ENCODE results near the gene UGT1A6. TPM values are rescaled to one million over a fixed set of nuclear protein-coding genes. Genes with fewer than 3 reads are reported as not detected.
"Not testable (repeated sequence)": the region's sequence is repeated elsewhere in the genome, so short reads cannot be mapped to it uniquely, and the experiment has no call there.

The UGT1A6 gene
- polyA plus RNA-seq (ENCODE audit: insufficient read length), result not detected

DNA sequence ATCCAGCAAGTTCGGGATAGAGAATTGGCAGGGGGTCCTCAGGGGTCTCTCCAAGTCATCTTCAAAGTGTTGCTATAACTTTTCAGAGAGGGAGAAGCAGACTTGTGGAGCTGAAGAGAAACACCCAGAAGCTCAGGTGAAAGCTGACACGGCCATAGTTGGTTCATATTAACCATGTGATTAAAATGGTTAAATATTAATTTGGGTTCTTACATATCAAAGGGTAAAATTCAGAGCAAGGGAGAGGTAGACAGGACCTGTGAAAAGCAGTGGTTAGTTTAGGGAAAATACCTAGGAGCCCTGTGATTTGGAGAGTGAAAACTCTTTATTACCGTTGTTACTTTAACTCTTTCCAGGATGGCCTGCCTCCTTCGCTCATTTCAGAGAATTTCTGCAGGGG, at the start of gene UGT1A6:
Gene UGT1A6 (plus strand): TSS at position 243 of the 400 bp plus-strand sequence. CDS start 115 bp downstream, at position 358.
- DNase-seq (ENCODE audit: low read depth), result no peak

DNA sequence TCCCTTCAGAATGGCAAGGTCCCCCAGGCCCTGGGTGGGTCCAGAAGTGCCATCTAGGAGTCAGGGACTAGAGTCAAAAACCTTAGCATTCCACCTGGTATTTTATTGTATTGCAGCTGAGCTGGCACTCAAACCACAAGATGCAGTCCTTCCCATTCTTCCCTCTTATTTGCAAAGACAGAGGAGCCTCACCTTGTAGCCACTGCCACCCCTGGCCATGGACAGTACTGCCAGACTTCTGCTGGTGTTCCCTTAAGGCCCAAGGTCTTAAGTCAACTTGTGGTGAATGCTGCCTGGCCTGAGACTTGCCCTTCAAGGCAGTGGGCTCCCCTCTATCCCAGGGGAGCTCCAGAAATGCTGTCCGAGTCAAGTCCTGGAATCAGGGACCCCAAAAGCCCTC, 49.6 kb upstream of the UGT1A6 start:
- DNase-seq (ENCODE audit: low read depth), result no peak

DNA sequence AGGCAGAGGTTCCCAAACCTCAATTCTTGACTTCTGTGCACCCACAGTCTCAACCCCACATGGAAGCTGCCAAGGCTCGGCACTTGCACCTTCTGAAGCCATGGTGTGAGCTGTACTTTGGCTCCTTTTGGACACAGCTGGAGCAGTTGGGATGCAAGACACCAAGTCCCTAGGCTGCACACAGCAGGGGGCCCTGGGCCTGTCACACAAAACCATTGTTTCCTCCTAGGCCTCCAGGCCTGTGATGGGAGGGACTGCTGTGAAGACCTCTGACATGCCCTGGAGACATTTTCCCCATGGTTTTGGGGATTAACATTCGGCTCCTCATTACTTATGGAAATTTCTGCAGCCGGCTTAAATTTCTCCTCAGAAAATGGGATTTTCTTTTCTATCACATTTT, 46.7 kb upstream of the UGT1A6 start:
- DNase-seq (ENCODE audit: low read depth), result not testable (repeated sequence)

DNA sequence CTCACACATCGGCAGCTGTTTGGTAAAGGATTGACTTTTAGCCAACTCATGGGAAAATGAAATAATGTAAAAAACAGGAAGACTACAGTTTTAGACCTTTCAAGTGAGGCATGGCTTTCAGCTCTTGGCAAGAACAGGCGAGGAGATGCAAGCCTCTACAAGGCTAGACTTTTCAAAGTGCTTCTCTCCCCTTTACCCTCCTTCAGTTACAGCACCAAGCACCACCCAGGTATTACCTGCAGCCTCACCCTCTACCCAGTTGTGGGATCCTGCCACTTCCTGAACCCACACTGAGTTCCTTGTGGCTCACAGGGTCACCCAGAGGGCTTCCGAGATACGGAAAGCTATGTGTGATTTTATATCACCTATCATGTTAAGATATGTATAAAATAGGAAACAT, 41.7 kb upstream of the UGT1A6 start:
- DNase-seq (ENCODE audit: low read depth), result no peak

DNA sequence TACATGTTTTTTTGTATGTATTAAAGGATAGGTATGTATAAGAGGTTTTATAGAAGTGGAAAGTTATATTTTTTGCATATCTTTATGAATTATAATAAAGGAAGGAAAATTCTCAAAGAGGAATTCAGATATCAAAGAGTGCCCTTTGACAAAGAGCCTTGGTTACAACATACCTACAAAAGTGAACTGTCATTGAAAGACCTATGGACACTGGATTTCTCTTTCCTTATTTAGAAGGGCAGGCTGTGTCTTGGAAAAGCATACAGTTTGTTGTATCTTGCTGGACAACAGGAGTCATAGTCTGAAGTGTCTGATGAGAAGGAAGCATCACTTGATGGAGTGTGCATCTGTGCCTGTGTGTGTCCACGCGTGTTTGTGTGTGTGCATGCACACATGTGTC, 41.3 kb upstream of the UGT1A6 start:
- no peak for DNase-seq (ENCODE audit: low read depth)

DNA sequence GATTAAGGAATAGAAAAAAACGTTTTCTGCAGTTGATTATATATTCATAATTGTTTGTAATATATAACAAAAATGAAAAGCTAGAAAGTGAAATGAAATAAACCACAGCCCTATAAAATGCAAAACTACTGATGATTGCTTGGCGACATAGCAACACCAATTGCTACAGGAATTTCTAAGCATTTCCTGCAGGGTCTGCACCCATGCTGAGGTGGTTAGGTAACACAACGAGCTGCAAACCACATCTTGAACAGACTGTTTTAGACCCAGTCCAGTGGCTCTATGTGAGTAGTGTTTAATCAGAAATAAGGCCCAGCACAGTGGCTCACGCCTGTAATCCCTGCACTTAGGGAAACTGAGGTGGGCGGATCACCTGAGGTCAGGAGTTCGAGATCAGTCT, 38.2 kb upstream of the UGT1A6 start:
- DNase-seq (ENCODE audit: low read depth), result no peak

DNA sequence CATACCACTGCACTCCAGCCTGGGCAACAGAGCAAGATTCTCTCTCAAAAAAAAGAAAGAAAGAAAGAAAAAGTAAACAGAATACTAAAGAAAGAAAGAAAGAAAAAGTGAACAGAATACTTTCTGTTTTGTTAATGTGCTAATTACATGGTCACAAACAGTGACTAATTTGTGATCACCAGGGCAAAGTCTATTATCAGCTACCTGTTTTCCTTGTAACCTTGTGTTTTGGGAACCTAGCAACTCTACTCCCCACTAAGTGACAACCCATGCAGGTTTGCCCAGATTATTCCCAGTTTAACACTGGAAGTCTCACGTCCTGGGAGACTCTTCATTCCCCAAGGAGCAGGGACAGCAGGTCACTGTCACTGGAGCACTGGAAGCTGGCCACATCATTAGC, 37.6 kb upstream of the UGT1A6 start:
- no peak for DNase-seq (ENCODE audit: low read depth)

DNA sequence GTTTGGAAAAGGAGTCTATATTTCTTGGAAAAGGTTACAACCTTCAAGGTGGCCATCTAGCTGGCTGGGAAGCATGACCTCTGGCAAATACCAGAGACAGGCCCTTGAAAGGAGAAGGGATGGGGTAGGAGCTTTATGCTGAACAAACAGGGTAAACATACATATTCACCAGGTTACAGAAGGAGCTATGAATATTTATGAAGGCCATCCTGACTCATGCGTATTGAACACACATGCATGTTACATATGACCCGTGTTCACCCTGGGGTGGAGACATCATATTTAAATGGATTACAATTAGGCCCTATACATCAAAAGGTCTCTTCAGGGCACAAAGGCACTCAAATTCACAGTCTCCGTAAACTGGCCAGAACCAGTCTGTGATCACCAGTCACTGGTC, 36.7 kb upstream of the UGT1A6 start:
- DNase-seq (ENCODE audit: low read depth), result not testable (repeated sequence)

DNA sequence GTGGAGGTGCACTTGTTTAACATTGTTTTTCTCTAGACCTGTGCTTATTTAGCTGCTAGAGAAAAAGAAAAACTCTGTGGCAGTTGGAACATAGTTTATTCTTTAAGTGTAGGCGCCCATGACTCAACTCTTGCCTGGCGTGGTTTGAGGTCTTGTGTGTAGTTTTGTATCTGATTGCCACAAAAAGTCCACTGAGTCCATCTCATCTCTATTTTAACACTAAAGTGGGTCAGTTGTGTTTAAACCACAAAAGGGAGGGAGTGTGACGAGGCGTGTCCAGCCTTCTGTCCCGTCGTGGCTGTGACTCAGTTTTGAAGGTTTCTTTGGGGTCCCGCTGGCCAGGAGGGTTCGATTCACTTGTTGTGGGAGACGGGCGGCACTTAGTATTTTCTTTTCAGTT, 36.2 kb upstream of the UGT1A6 start:
- DNase-seq (ENCODE audit: low read depth), result no peak

DNA sequence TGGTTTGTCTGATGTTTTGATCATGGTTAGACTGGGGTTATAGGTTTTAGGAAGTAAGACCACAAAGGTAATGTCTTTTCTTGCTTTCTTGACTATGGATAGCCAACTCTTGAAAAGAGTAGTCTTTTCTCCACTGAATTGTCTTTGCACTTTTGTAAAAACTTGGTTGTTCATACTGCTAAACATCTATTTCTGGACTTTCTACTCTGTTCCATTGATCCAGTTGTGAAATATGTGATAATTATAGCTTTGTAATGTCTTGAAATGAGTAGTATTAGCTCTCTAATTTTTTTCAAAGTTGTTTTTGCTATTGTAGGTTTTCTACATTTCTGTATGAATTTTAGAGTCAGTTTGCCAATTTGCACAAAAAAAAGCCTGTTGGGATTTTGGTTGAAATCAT, 34.1 kb upstream of the UGT1A6 start:
- DNase-seq (ENCODE audit: low read depth), result no peak

DNA sequence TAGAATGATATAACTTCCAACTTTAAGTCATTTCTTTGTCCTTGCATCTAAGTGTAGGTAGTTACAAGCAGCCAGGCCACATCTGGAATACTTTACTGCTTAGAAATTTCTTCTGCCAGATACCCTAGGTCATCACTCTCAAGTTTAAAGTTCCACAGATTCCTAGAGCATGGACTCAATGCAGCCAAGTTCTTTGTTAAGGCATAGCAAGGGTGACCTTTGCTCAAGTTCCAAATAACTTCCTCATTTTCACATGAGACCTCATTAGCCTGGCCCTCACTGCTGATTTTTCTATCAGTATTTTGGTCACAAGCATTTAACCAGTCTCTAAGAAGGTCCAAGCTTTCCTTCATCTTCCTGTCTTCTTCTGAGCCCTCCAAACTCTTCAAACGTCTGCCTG, 28.8 kb upstream of the UGT1A6 start:
- no peak for DNase-seq (ENCODE audit: low read depth)

DNA sequence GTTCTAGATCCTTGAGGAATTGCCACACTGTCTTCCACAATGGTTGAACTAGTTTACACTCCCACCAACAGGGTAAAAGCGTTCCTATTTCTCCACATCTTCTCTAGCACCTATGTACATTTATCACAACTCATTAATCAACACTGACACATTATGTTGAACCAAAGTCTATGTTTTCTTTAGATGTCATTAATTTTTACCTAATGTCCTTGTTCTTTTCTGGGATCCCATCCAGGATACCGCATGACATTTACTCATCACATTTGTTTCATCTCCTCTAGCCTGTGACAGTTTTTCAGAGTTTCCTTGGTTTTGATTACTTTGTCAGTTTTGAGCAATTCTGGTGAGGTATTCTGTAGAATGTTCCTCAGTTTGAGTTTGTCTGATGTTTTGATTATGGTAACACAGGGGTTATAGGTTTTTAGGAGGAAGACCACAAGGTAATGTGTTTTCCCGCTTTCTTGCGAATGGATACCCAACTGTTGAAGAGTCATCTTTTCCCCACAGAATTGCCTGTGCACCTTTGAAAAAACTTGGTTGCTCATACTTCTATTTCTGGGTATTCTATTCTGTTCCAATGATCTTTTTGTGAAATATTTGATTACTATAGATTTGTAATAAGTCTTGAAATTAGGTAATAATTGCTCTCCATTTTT, 24.0 kb upstream of the UGT1A6 start:
- DNase-seq (ENCODE audit: low read depth), result no peak

DNA sequence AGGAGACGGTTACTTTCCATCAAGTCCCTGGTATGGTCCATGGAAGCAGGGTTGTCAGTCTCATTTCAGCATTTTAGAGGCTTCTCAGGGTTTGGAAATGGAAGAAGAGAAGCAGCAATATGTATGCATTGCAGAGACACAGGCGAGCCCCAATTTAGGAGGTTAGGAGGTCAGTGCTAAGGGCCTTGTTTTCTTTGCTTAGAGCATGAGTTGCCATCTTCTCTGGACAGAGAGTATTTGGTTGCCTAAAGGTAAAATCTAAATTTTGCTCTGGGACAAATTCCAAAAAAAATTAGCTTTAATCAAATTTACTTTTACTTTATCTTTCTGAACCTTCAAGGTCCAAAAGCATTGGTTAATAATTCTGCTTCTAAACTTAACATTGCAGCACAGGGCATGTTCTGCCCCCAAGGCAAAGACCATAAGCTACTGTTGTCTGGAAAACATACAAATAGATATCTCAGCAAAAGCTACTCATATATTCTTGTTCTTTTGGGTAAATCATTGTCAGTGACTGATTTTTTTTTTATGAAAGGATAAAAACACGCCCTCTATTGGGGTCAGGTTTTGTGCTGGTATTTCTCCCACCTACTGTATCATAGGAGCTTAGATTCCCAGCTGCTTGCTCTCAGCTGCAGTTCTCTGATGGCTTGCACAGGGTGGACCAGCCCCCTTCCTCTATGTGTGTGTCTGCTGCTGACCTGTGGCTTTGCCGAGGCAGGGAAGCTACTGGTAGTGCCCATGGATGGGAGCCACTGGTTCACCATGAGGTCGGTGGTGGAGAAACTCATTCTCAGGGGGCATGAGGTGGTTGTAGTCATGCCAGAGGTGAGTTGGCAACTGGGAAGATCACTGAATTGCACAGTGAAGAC, 21.2 kb upstream of the UGT1A6 start, which contains the start of gene UGT1A9:
Gene UGT1A9 (plus strand): TSS at position 609 of the 872 bp plus-strand sequence. CDS start 37 bp downstream, at position 646.
- DNase-seq (ENCODE audit: low read depth), result no peak

DNA sequence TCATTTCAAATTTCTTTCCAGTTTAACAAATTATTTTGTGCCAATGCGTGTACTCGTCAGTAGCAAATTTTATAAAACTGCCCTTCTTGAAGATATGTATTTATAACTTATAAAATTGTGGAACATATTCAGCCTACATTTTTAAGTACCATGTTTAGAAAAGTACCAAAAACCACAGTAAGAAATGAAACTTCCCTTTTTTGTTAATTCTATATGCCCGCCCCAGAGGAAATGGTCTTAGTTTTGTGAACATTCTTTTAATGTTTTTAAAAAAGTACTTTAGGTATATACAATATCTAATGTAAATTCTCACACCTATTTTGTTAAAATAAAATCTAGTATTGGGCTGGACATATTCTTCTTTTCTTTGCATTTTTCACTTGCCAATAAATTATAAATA, 19.8 kb upstream of the UGT1A6 start:
- DNase-seq (ENCODE audit: low read depth), result no peak

DNA sequence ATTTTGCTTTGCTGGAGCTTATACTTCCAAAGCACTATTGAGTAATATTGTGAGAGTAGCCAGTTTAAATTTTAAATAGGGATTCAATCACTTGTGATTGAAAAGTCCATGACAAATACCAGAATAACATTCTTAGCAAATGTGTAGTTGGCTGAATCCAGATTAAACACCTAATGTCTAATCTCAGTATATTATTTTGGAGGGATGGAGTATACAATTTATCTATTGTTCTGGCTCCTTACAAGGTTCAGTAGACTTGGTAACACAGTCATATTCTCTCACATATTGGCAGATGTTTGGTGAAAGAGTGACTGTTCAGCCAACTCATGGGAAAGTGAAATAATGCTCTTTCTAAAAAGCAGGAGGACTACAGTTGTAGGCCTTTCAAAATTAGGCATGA, 18.8 kb upstream of the UGT1A6 start:
- no peak for DNase-seq (ENCODE audit: low read depth)

DNA sequence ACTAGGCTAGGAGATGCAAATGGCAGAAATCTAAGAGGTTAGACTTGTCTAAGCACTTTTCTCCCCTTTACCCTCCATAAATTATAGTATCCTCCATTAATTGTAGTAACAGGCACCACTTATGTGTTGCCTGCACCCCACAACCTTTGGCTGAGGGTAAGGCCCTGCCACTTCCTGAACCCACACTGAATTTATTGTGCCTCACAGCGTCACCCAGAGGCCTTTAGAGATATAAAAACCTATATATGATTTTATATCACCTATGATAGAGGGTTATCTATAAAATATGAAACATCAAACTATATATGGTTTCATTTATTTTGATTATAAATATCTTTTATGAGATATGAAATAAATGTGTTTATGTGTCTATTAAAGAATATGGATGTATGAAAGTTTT, 18.4 kb upstream of the UGT1A6 start:
- DNase-seq (ENCODE audit: low read depth), result no peak

DNA sequence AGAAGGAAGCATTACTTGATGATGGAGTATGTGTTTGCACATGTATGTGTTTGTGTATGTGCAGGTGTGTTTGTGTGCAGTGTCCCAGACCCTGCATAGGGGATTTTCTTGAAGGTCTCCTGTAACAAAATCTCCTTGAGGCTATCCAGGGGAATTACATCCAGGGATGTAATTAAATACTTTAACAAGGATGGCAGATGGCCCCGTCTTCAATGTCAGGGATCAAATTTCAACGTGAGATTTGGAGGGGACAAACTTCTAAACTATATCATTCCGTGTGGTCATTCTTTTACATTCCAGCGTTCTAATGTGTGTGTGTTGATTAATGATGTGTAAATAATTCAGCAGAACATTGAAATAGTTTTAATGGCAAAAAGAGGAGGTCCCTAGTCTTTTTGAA, 17.7 kb upstream of the UGT1A6 start:
- no peak for DNase-seq (ENCODE audit: low read depth)

DNA sequence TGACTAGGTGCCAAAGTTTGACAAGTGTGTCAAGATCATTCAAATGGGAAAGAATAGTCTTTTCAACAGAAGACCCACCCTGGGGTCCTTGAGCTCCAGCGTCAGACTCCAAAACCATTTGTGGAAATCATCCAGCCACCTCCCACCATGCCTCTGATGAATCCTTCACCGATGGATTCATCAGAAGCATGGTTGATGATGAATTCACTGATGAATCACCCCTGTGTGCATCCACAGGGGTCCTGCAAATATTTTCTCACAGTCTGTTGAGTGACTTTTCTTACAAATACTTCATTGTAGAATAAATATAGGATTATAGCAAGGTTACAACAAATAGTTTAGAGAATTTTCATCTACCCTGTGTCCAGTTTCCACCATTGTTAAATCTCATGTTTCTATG, 16.6 kb upstream of the UGT1A6 start:
- DNase-seq (ENCODE audit: low read depth), result no peak

DNA sequence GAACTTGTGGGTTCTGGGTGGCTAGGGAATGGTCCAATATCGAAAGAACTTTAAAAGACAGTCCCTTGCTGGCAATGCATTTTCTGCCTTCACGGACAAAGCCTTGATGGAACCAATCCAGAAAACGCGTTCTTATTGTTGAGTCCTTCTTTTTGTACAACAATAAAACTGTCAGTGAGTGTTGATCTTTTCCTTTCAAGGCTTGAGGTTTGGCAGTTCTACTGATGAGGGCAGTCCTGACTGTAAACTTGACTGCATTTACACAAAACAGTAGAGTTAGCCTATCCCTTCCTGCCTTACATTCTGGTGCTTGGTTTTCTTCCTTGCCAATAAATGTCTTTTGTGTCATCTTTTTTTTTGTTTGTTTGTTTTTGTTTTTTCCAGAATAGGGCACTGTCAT, 13.5 kb upstream of the UGT1A6 start:
- DNase-seq (ENCODE audit: low read depth), result no peak

DNA sequence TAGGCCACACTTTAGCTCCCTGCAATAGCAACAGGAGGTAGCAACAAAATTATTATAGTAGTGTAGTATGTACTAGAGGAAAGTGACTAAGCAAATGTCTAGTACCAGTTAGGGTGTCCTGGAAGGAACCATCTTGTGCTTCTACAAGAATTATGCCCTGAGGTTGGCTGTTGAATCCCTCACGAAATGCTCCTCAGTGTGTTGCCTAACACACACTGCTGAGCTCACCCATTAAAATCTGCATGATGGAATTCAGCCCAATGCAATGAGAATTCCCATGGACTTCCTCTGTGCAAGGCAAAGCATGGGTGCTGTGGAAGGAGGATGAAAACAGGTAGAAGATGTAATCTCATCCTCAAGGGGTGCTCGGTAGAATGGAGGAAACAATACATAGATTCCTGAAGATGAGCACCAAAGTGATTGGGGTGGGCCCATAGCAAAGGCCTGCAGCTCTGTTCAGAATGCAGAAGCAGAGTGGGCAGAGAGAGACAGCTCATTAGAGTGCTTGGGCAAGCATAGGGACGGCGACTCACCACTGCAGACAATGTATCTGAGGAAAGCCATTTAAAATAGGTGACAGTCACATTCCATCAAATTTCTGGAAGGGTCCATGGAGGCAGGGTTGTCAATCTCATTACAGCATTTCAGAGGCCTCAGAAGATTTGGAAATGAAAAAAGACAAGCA, 12.2 kb upstream of the UGT1A6 start:
- DNase-seq (ENCODE audit: low read depth), result no peak

DNA sequence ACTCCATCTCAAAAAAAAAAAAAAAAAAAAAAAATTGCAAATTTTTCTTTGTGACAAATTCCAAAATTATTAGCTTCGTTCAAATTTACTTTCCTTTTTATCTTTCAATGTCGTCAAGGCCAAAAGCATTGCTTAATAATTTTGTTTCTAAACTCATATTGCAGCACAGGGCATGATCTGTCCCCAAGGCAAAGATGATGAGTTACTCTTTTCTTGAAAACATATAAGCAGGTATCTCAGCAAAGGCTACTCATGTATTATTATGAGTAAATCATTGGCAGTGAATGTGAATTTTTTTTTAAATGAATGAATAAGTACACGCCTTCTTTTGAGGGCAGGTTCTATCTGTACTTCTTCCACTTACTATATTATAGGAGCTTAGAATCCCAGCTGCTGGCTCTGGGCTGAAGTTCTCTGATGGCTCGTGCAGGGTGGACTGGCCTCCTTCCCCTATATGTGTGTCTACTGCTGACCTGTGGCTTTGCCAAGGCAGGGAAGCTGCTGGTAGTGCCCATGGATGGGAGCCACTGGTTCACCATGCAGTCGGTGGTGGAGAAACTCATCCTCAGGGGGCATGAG, 11.1 kb upstream of the UGT1A6 start, which contains the start of gene UGT1A7:
Gene UGT1A7 (plus strand): TSS at position 381 of the 579 bp plus-strand sequence. CDS start 37 bp downstream, at position 418.
- no peak for DNase-seq (ENCODE audit: low read depth)

DNA sequence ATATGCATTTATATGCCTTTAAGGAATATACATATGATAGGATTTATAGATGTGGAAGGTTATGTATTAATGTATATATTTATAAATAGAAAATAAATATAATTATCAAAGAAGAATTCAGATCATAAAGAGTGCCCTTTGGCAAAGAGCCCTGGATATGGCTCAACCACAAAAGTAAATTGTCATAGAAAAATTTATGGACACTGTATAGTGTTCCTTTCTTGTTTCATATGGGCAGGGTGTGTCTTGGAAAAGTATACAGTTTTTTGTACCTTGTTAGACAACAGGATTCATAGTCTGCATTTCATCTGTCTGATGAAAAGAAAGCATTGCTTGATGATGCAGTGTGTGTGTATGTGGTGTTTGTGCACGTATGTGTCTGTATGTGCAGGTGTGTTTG, 8.1 kb upstream of the UGT1A6 start:
- DNase-seq (ENCODE audit: low read depth), result no peak
